Fibroblast of pulmonary artery (primary cell): Measurements from ENCODE around the gene MINDY1.
A peak's percentile ranks its signal among the peaks of the same experiment; 100 is the strongest.

ENCODE experiments used
- DNase-seq: peaks from one replicate; pipeline ENCODE4 v3.0.0-alpha.2; 2010; ENCODE audit warnings: low read depth
- H3K4me3 ChIP-seq: replicated peaks from 2 replicates; pipeline ENCODE4 v1.5.1; 2011; ENCODE audit warnings: low read depth, mild to moderate bottlenecking, control low read depth, low read length, moderate library complexity
- TF ChIP-seq, protein P1 (sequence below): IDR thresholded peaks from 2 replicates; pipeline ENCODE4 v1.5.1; 2011; ENCODE audit warnings: mild to moderate bottlenecking, control low read depth, low read length, inconsistent platforms; ENCODE audit errors: missing control alignments

Gene MINDY1

DNA sequence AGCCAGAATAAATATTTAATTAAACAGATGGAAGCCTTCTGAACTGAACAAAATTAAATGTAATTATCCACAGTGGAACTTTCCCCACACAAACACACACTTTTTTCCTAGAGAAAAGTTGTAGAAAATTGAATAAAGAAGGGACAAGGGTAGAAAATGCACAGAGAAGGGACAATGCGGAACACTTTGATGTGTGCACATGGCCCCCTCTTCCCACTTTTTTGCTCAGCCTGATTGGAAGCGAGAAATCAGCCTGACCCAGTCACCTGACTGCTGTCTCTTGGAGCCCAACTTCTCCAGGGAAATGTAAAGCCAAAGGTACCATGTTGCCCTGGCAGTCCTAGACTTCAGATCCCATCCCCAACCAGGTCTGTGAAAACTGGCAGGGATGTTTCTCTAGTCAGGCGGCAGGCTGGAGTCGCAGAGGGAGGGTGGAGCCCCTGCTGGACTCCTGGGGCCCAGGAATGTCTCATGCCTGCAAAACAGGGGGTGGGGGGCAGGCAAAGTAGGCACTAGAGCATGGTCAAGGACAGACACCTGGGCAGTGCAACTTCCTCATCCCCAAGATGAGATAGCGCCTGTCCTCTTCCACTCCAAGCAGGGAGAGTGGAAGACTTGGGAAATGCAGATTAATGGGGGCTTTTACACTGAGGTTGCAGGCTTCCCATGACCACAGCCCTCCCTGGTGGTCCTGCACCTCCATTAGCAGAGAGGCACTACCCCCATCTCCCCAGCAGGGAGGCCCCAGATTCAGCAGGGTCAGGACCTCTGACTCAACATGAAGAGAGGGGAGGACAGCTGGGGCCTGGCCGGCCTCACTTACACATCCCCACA is 34.9 kb downstream of the MINDY1 start:
- no peak for DNase-seq
- TF ChIP-seq, protein P1, sequence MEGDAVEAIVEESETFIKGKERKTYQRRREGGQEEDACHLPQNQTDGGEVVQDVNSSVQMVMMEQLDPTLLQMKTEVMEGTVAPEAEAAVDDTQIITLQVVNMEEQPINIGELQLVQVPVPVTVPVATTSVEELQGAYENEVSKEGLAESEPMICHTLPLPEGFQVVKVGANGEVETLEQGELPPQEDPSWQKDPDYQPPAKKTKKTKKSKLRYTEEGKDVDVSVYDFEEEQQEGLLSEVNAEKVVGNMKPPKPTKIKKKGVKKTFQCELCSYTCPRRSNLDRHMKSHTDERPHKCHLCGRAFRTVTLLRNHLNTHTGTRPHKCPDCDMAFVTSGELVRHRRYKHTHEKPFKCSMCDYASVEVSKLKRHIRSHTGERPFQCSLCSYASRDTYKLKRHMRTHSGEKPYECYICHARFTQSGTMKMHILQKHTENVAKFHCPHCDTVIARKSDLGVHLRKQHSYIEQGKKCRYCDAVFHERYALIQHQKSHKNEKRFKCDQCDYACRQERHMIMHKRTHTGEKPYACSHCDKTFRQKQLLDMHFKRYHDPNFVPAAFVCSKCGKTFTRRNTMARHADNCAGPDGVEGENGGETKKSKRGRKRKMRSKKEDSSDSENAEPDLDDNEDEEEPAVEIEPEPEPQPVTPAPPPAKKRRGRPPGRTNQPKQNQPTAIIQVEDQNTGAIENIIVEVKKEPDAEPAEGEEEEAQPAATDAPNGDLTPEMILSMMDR, result no peak
- peak overlapping the region; percentile 83 for H3K4me3 ChIP-seq

DNA sequence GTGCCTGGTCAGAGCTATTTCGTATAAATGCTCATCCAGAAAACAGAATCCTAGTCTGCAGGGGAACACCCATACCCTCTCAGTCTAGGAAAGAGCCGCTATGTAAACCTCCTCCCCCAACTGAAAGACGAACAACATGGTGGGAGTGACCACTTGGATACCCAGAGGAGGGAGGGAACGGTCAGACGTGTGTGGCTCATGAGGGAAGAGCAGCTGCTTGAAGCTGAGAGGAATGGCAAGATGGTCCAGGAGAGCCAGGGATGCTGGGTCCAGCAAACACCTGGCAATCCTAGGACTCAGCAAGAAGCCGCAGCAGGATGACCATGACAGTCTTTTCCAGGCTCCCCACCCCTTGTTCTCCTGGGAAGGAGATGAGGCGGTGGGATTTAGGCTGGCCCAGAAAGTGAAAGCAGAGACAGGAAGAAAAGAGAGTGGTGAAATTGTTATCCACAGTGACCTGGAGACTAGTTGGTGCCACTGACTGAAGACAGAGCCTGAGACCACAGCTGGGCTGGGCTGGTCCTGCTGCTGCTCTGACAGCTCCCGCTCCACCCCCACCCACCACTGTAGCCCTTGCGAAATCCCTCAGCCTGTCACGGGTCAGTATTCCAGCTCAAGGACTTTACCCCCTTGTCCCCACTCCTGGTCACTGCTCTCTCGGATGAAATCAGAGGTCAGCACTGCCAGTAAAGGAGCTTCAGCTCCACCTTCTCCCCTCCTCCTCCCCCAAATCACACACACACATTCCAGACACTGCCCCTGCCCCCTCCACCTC is 35.7 kb downstream of the MINDY1 start:
- TF ChIP-seq, protein P1, result no peak
- DNase-seq, result peak; percentile 70
- H3K4me3 ChIP-seq, result peak overlapping the region; percentile 83

DNA sequence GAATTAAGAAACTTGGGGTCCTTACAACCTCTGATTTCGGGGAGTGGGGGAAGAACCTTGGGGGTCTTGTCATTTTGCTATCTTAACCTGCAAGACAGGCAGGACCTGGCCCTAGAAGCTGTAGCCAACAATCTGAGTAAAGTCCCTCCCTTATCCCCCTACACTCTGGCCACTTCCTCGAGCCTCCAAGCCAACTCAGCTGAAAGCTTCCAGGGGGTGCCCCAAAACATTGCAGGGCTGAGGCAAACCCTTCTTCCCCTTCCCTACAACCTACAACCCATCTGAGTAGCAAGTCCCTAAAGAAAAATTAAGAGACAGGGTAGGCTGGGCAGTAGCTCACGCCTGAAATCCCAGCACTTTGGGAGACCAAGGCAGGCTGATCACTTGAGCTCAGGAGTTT is 37.1 kb downstream of the MINDY1 start:
- no peak overlapping the region for H3K4me3 ChIP-seq
- DNase-seq, result no peak
- TF ChIP-seq, protein P1, result no peak

DNA sequence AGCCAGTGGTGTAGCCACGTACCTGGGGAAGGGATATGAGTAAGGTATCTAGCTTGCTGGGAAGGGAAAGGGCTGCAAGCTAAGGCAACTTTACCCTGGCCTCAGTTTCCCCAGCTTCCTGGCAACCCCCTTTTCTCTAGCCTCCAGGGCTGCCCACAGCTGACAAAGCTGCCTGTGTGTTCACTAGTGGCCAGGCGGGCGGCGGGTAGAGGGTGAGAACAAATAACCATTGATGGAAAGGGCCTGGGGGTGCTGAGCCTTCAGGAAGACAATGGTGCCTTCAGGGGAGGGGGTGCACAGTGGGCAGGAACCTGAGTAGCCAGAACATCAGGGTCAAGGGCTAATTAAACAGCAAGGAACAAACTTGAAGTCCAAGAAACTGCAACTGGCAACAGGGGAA is 38.2 kb downstream of the MINDY1 start:
- TF ChIP-seq, protein P1, result no peak
- no peak for DNase-seq
- no peak overlapping the region for H3K4me3 ChIP-seq

DNA sequence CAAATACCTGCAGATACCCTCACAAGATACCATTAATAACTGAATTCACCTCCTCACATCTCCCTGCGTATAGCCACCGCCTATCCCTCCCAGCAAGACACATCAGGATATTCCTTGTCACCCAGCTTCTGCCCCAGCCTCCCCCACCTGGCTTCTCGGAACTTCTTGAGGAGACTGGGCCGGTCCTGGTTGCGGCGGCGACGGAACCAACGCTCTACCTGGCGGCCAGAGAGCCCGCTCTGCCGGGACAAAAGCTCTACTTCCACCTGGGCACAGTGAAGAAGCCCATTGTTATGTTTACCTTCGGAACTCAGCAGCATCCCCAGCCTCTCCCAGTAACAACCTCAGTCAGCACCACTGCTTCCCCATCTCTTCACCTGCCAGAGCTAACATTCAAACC is 38.8 kb downstream of the MINDY1 start:
- no peak overlapping the region for H3K4me3 ChIP-seq
- TF ChIP-seq, protein P1, result no peak
- DNase-seq, result no peak

DNA sequence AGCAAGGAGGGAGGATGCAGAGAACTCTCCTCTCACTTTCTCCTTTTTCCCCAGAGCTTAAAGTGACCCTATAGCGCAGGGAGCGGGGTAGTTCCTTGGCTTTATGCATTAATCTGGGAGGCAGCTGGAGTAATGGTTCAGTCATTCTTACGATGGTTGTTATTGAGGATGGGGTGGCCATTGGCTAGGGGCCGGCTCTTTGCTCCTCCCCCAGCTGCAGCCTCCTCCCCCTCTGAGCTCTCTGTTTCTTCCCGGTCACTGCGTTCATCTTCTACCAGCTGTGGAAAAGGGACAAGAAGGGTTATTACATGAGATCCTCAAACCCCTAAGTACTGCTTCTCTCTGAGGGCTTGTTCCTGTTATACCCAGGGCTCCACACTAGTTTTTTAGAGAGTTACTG is 40.7 kb downstream of the MINDY1 start:
- TF ChIP-seq, protein P1, result no peak
- H3K4me3 ChIP-seq, result no peak overlapping the region

More for the DNA sequence above, 40.7 kb downstream of the MINDY1 start:
- DNase-seq, result no peak
